Activated CD4-positive, alpha-beta T cell treated with anti-CD3 and anti-CD28 coated beads, Interleukin-10, Interleukin-2, amounts not matched to agents 100 ng/mL and 50 ng/mL, durations not matched to agents 16 hours and 8 hours (primary cell): ENCODE results near the gene YARS1.
A peak's percentile ranks its signal among the peaks of the same experiment; 100 is the strongest.
"Not testable (repeated sequence)": the region's sequence is repeated elsewhere in the genome, so short reads cannot be mapped to it uniquely, and the experiment has no call there.

Source experiments
- DNase-seq: peaks from one replicate; pipeline ENCODE4 v3.0.0-alpha.2; 2020

YARS1 gene

GRCh38 chr1:32816676-32817158, 441 bp downstream of the YARS1 start:
- DNase-seq: peak; percentile 16

DNA sequence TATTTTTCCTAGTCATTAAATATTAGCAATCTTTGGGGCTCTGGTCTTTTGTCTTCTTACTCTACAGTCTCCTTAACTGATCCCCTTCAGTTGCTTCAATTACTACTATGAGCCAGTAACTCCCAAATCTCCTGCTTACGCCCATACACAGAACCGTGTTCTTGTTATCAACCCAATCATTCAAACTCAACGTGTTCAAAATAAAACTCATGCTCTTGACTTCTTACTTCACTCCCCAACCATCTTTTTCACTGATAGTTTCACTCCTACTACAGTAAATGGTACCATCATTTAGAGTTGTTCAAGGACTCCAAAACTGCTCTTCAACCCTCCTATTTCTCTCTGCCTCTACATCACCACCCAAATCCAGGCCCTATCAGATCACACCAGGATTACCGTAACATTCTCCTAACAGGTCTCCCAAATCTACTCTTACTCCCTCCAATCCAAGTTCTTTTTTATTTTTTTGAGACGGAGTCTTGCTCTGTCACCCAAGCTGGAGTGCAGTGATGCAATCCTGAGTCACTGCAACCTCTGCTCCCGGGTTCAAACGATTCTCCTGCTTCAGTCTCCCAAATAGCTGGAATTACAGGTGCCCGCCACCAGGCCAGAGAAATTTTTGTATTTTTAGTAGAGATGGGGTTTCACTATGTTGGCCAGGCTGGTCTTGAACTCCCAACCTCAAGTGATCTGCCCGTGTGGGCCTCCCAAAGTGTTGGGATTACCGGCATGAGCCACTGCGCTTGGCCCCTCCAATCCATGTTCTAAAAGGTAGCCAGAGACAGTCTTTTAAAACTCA, 3.0 kb downstream of the YARS1 start:
- DNase-seq: no peak

DNA sequence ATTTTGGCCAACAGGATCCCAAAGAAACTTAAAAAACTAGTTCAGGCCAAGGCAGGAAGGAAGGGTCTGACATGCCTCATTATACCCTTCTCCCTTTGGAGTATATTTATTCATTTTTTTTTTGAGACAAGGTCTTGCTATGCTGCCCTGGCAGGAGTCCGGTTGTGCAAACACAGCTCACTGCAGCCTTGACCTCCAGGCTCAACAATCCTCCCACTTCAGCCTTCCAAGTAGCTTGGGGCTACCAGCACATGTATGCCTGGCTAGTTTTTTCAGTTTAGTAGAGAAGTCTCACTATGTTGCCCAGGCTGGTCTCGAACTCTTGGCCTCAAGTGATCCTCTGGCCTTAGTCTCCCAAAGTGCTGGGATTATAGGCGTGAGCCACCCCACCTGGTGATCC, 5.2 kb downstream of the YARS1 start:
- no peak for DNase-seq

DNA sequence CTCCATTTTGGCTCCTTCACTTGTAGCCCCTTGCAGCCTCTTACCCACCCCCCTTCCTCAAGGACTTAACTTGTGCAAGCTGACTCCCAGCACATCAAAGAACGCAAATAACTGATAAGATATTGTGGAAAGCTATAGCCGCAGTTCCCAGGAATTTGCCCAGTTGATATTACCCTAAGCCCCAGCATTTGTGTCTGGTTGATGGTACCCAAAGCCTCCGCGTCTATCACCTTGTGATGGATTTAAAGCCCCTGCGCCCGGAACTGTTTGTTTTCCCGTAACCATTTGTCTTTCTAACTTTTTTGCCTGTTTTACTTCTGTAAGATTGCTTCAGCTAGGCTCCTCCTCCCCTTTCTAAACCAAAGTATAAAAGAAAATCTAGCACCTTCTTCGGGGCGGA, 5.9 kb downstream of the YARS1 start:
- no peak for DNase-seq

DNA sequence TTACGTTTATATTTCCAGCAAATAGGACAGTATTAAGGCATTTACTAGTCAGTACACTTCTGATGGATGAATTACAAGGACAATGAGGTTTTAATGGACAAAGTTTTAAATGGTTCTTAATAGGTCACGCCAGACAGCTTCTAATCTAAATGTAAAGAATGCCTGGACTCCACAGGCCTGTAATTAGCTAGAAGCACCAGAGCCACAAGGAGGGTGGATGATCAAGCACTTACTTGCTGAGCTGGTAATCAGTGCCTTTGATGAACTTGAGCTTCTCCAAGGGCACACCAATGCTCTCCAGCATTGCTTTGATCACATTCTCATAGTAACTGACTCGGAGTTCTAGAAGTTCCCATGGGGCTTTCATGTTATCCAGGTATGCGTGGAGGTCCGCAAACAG, 6.8 kb downstream of the YARS1 start:
- no peak for DNase-seq

GRCh38 chr1:32808580-32808979, 8.6 kb downstream of the YARS1 start:
- peak; percentile 20 for DNase-seq

DNA sequence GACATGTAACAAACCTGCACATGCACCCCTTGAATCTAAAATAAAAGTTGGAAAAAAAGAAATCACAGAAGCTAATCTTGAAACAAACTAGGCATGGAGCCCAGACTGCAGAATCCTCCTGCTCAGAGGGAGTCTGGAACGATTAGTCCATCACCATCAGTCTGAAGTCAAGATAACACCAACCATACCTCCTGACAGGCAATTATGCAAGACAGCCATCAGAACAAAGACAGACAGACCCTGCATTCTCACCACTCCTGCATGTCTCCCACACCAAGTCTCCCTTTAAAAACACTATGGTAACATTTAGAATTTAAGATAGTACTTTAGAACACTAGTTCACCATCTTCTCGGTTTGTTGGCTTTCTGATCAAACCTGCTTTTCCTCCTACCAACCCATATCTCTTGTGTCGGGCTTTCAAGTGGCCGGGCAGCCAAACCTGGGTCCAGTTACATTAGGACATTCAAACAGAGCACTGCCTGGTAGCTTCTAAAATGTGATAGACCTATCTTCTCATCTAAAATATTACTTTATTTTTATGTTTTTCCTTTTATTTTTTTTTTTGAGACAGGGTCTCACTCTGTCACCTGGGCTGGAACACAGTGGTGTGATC, 10.1 kb downstream of the YARS1 start:
- DNase-seq: no peak

DNA sequence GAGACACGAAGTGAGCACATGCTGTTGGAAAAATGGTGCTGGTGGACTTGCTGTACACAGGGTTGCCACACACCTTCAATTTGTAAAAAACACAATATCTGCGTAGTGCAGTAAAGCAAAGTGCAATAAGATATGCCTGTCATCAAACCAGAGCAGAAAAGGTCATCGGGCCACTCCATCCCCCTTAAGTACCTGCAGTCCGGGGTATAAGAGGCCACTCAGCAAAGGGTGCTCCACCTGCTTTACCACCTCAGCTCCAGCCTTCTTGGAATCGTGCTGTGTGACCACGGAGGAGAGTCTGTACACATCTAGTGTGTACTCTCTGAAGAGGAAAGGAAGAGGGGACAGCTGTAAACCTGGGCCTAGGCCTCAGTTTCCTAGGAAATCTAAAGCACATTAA, 10.9 kb downstream of the YARS1 start:
- no peak for DNase-seq

- DNase-seq: not testable (repeated sequence)
Measured at GRCh38 chr1:32804460-32804859, 12.7 kb downstream of the YARS1 start.

DNA sequence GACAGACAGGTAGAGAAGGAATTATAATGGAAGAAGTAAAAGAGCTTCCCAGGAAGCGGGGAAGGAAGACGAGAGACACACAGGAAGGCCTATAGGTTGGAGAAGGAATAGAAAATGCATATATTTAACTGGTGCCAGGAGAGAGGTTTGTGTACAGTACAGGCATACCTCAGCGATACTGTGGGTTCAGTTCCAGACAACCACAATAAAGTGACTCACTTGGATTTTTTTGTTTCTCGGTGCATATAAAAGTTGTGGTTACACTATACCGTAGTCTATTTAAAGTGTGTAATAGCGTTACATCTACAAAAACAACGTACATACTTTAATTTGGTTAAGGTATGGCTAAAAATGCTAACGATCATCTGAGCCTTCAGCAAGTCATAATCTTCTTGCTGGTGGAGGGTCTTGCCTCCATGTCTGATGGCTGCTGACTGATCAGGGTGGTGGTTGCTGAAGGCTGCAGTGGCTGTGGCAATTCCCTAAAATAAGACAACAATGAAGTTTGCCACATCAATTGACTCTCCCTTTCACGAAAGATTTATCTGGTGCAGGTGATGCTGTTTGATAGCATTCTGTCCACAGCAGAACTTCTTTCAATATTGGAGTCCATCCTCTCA, 16.0 kb downstream of the YARS1 start:
- peak; percentile 75 for DNase-seq

GRCh38 chr1:32798679-32799416, 18.3 kb downstream of the YARS1 start:
- peak; percentile 86 for DNase-seq

DNA sequence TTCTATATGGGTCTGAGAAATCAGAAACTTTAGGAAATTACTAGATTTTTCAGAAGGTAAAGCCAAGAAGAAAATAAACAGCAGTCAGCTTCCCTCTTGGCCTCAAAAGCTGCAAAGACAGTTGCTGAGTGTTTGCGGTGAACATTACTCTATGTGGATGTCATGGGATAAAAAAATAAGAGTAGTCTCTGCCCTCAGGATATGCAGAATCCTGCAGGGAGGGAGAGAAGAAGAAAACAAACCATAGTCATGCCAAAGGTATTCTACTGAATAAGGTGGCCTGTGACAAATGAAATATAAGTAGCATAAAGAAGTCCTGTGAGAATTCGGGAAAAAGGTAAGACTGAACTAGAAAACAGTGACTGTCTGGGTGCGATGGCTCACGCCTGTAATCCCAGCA, 19.0 kb downstream of the YARS1 start:
- DNase-seq: no peak

DNA sequence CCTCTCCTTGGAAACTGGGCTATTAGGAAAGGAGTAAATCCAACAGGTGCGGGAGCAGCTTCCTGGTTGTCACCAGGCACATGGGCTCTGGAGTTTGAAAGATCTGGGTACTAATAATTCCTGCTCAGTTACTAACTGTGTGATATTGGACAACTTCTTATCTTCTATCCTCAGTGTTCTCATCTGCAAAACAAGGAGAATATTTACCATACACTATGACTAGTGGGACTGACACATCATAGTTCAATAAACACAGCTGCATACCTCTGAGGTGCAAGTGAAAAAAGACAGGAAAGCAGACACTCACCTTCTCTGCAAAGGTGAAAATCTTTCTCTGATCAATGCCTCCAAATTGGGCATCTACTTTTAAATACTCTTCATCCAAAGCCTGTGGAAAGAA, 19.7 kb downstream of the YARS1 start:
- no peak for DNase-seq

DNA sequence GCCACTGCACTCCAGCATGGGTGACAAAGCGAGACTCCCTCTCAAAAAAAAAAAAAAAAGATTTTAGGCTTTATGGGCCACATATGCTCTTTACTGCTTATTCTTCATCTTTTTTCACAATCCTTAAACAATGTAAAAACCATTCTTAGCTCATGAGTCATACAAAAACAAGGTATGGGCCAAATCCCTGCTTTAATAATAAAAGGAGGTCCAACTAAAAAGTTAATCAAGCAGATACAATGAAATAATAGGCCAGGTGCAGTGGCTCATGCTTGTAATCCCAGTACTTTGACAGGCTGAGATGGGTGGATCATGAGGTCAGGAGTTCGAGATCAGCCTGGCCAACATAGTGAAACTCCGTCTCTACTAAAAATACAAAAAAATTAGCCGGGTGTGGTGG, 21.4 kb downstream of the YARS1 start:
- DNase-seq: not testable (repeated sequence)

GRCh38 chr1:32791881-32792280, 25.3 kb downstream of the YARS1 start:
- DNase-seq: no peak

DNA sequence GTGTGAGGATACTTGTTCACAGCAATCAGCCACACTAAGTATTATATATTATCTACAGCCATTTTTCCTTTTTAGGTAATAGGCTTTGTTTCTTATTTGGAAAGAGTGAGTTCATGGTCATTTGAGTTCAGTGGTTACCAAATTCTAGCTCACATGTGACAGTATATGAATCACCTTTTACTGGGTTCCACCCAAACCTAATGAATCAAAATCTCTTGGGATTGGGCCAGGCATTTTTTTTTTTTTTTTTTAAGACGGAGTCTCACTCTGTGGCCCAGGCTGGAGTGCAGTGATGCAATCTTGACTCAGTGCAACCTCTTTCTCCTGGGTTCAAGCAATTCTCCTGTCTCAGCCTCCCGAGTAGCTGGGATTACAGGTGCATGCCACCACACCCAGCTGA, 27.8 kb downstream of the YARS1 start:
- not testable (repeated sequence) for DNase-seq

DNA sequence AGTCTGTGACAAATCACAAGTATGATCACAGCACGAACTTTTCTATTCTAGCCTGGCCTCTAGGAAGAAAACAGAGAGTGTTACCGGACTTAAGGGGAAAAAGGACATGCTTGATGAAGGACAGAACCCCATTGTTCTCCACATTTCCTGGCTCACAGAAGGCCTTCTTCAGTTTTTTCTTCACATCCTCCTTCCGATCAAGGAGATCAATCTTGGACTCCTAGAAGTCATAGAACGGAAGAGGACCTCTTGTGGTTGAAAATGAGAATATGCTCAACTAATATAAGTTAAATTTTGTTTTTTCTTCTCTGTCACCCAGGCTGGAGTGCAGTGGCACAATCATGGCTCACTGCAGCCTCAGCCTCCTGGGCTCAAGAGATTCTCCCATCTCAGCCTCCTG, 30.3 kb downstream of the YARS1 start:
- DNase-seq: no peak

DNA sequence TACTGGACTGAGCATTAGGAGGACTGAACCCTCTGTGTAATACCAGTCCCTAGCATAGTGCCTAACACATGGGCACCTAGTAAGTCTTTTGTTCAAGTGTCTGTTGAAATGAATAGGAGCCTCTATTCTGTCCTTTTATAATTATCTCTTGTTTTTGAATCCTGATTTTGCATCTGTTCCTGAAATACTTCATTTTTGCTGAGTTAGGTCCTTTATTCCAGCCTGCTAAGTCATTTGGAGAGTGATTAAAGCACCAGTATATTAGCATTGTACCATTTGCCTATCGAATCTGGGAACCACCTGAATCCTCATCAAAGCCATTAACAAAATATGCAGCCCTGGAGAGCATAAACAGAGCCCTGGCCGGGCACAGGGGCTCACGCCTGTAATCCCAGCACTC, 32.3 kb downstream of the YARS1 start:
- DNase-seq: no peak

GRCh38 chr1:32783851-32784250, 33.3 kb downstream of the YARS1 start:
- no peak for DNase-seq

DNA sequence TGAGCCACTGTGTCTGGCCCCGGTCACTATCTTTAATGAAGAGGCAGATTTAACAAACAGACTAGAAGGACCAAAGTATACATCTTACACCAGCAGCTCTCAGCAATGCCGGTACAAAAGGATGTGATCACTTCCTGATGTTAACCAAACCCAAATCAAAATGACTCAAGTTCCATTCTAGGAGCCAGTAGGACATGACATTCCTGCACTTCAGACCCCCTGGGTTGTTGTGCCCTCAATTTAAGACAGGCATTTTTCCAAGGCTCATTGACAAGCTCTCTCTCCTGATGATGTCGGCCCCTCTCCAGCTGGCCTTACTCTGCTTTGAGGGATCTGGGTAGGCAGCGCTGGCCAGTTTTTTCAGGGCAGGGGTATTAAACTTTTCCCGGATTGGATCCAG, 35.1 kb downstream of the YARS1 start:
- DNase-seq: no peak

DNA sequence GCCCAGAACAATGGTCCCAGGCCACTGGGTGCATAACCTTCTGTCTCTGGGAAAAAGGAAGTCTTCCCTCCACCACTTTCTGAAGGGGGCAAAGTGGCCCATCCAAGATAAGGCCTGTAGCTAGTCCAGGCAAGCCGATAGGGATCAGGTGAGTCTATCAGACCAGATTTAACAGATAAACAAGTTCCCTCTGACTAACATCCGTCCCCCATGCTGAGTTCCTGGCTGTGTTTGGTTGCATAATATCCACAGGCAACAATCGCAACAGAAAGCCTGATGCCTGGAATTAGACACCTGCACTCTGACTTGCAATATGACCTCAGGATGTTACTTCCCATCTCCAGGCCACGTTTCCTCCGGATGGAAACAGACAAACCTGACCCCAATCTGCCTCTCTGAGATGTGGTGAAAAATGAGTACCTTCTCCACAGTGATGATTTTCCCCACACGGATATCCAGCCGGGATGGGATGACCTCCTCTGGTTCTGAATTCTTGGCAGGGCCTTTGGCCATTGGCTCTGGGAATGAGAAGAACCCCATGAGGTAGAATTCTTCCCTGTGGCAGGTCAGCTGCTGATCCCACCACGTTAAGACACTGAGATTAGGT, 36.4 kb downstream of the YARS1 start:
- DNase-seq: no peak

GRCh38 chr1:32780005-32780404, 37.2 kb downstream of the YARS1 start:
- no peak for DNase-seq

DNA sequence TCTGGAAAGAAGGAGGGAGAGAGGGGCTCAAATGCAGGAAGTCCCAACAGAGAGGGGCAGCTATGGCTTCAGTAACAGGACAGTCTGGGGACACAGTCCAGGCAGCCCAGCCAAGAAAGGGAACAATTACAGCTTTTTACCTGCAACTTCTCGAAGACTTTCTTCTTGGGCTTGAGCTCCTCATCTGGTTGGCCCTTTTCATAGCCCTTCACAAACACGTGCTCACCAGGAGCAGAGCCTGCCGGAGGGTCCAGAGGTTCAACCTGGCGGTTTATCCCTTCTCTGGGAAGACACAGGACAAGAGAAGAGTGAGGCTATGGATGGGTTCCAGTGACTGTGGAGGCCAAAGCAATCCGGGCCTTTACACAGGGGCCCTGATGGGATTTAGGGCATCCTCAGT, 37.9 kb downstream of the YARS1 start:
- no peak for DNase-seq
